SJCRH30 (cell line): ENCODE measurements around the gene RGL1. TPM values are rescaled to one million over a fixed set of nuclear protein-coding genes. Genes with fewer than 3 reads are reported as not detected.
A peak's percentile ranks its signal among the peaks of the same experiment; 100 is the strongest.
"Not testable (repeated sequence)": the region's sequence is repeated elsewhere in the genome, so short reads cannot be mapped to it uniquely, and the experiment has no call there.

ENCODE experiments used
- DNase-seq, 2 experiments: peaks; one replicate each; pipeline ENCODE4 v3.0.0-alpha.2; 2015 to 2020
- H3K27ac ChIP-seq: fragments of 250-450 bp; sonication (Bioruptor Pico); 2 replicates; pipeline ENCODE4 v1.5.1; 2020; ENCODE audit warnings: mild to moderate bottlenecking, moderate library complexity
- H3K27me3 ChIP-seq: fragments of 250-450 bp; sonication (Bioruptor Pico); 2 replicates; pipeline ENCODE4 v1.5.1; 2020; ENCODE audit warnings: mild to moderate bottlenecking, moderate library complexity
- H3K36me3 ChIP-seq: fragments of 250-450 bp; sonication (Bioruptor Pico); 2 replicates; pipeline ENCODE4 v1.5.1; 2020; ENCODE audit warnings: mild to moderate bottlenecking, moderate library complexity
- H3K4me1 ChIP-seq: fragments of 250-450 bp; sonication (Bioruptor Pico); 2 replicates; pipeline ENCODE4 v1.5.1; 2020; ENCODE audit warnings: mild to moderate bottlenecking, moderate library complexity
- H3K4me3 ChIP-seq: fragments of 250-450 bp; sonication (Bioruptor Pico); 2 replicates; pipeline ENCODE4 v1.5.1; 2020; ENCODE audit warnings: mild to moderate bottlenecking, moderate library complexity
- H3K9me3 ChIP-seq: fragments of 250-450 bp; sonication (Bioruptor Pico); replicated peaks from 2 replicates; pipeline ENCODE4 v1.5.1; 2020; ENCODE audit warnings: mild to moderate bottlenecking, moderate library complexity
- total RNA-seq: library from RNA; depleted of rRNA; stranded (reverse); fragments of >200 nt; shearing (Covaris generic); gene quantifications from 2 replicates; pipeline ENCODE4 v1.2.3, GENCODE V29; 2014

Gene RGL1
- total RNA-seq, 1 experiment from 2014 or later, result 0.32 TPM

- Histone ChIP-seq H3K36me3 (no peaks in the 10 kb centered on the region), H3K9me3 (no peaks in the 10 kb centered on the region), H3K4me1 (no peaks in the 10 kb centered on the region; the same call in 1 of the 2 replicates), H3K27me3 (no peaks in the 10 kb centered on the region), H3K27ac (no peak overlapping the region), H3K4me3 (no peak overlapping the region)
- peak; percentile 8 to 48 for DNase-seq
Measured at GRCh38 chr1:183778045-183778444, 26.9 kb upstream of the RGL1 start.

GRCh38 chr1:183778568-183779433 is 26.1 kb upstream of the RGL1 start:
- DNase-seq, result no peak
- Histone ChIP-seq H3K4me3 (no peak overlapping the region), H3K9me3 (no peaks in the 10 kb centered on the region), H3K27me3 (no peaks in the 10 kb centered on the region), H3K4me1 (no peaks in the 10 kb centered on the region; the same call in 1 of the 2 replicates), H3K27ac (no peak overlapping the region), H3K36me3 (no peaks in the 10 kb centered on the region)

DNA sequence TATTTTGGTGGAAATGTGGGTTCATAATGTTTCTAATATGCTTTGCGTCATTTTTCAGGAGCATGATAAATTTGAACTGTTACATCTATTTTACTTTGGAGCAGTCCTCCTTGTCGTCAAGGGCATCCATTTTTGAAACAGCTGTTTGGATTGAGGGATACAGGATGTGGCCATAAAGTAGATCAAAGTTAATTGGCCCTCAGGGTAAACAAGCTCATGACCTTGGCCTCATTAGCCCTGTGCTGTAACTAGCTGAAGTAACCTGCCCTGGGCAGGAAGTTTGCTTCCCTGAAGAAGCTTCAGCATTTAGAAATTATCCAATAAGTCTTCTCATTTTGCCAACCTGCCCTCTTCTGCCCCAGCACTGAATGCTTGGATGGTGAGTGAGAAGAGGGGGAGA is 24.8 kb upstream of the RGL1 start:
- peak in 1 of 2 experiments; percentile 24 for DNase-seq
- Histone ChIP-seq H3K27ac (no peak overlapping the region), H3K4me1 (no peaks in the 10 kb centered on the region; the same call in 1 of the 2 replicates), H3K4me3 (no peak overlapping the region), H3K27me3 (no peaks in the 10 kb centered on the region), H3K9me3 (no peaks in the 10 kb centered on the region), H3K36me3 (no peaks in the 10 kb centered on the region)

DNA sequence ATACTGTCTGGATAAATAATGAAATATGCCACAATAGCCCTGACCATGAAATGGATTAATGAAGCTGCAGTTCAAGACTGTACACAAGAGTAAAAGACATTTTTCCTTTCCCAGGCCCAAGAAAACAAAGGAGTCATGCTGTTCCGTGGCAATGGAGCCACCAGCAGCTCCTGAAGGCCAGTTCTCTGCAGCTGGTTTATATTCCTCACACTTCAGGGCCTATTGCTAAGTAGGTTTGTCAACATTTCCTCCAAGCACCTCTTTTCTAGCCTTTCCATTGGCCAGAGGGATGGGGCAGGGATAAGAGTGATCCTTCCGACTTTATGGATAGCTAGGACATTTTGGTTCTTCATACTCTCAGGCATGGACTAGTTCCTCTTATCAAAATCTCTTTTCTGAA is 24.2 kb upstream of the RGL1 start:
- H3K27me3 ChIP-seq, result no peaks in the 10 kb centered on the region
- DNase-seq, result no peak
- H3K4me3 ChIP-seq, result no peak overlapping the region
- H3K27ac ChIP-seq, result no peak overlapping the region
- H3K4me1 ChIP-seq, result no peaks in the 10 kb centered on the region; the same call in 1 of the 2 replicates
- H3K36me3 ChIP-seq, result no peaks in the 10 kb centered on the region
- H3K9me3 ChIP-seq, result no peaks in the 10 kb centered on the region

GRCh38 chr1:183783342-183783741 is 21.6 kb upstream of the RGL1 start:
- no peaks in the 10 kb centered on the region; the same call in 1 of the 2 replicates for H3K4me1 ChIP-seq
- no peaks in the 10 kb centered on the region for H3K27me3 ChIP-seq
- no peak for DNase-seq
- H3K36me3 ChIP-seq, result no peaks in the 10 kb centered on the region
- no peak overlapping the region for H3K4me3 ChIP-seq
- no peak overlapping the region for H3K27ac ChIP-seq
- H3K9me3 ChIP-seq, result no peaks in the 10 kb centered on the region

DNA sequence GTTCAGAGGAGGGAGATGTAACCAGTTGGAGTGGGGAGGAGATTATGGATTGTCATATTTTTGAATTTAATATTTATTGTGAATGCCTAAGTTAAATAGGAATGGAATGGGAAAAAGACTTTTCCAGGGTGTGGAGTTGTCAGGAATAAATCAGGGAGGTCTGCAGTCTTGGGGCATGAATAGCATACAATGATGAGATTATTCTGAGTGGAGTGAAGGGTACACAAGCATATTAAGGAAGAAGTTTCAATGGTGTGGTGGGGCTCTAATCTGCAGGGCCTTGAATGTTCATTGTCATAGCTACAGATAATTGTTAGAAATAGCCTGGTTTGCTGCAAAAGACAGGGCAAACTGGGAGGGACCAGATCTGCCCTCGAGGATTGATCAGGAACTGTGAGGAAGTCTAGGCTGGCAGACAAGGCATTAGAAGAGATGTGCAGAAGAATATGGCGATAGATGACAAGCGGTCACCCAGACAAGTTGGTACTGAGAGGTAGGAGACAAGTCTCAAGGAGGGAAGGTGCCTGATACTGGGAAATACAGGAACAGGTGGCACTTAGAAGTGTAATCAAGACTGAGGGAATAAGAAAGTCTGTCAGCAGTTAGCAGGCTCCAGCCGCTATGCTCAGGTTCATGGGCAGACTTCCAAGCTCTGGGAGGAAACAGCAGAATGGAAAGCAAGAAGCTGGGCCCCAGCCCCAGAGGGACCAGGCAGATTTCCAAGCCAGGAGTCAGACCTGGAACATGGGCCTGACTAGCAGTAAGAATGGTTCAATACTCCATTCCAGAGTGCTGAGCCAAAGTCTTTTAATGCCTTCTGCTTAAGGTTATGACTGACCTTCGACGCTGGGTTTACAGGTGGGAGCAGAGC is 20.9 kb upstream of the RGL1 start:
- Histone ChIP-seq H3K27ac (no peak overlapping the region), H3K4me1 (no peaks in the 10 kb centered on the region; the same call in 1 of the 2 replicates), H3K4me3 (no peak overlapping the region), H3K27me3 (no peaks in the 10 kb centered on the region), H3K36me3 (no peaks in the 10 kb centered on the region), H3K9me3 (no peaks in the 10 kb centered on the region)
- DNase-seq, result peak in 1 of 2 experiments; percentile 5

DNA sequence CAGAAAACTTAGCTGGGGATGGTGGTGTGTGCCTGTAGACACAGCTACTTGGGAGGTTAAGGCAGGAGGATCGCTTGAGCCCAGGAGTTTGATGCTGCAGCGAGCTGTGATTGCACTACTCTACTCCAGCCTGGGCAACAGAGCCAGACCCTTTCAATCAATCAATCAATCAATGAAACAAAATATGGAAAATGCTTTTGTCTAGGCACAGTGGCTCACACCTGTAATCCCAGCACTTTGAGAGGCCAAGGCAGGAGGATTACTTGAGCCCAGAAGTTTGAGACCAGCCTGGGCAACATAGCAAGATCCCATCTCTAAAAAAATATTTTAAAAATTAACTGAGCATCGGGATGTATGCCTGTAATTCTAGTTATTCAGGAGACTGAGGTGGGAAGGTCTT is 19.0 kb upstream of the RGL1 start:
- H3K4me1 ChIP-seq, H3K27me3 ChIP-seq, H3K4me3 ChIP-seq, H3K36me3 ChIP-seq, H3K9me3 ChIP-seq, H3K27ac ChIP-seq, DNase-seq: not testable (repeated sequence)

- Histone ChIP-seq H3K9me3 (no peaks in the 10 kb centered on the region), H3K4me1 (no peaks in the 10 kb centered on the region), H3K27me3 (no peaks in the 10 kb centered on the region), H3K36me3 (no peaks in the 10 kb centered on the region), H3K4me3 (no peak overlapping the region), H3K27ac (no peak overlapping the region)
- DNase-seq, result no peak
Measured at GRCh38 chr1:183787704-183788103, 17.2 kb upstream of the RGL1 start.

DNA sequence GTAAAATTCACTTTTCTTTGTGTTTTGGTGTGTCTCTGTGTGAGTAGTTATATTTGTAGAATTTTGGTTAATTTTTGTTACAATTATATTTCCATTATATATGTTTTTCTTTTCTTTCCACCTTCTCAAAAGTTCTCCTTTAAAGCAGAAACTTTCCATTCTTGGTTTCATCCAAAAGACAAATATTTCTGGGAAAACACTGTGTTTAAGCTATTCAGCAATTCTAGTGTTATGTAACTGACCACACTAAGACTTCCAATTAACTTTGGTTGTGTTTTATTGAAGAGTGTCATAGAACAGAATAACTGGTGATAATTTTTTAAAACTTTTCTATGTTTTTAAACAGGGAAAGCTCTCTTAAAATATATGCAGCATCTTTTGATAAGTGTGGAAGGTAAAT is 13.6 kb upstream of the RGL1 start:
- Histone ChIP-seq H3K27ac (no peak overlapping the region), H3K36me3 (no peaks in the 10 kb centered on the region), H3K4me1 (no peaks in the 10 kb centered on the region), H3K27me3 (no peaks in the 10 kb centered on the region), H3K9me3 (no peaks in the 10 kb centered on the region), H3K4me3 (no peak overlapping the region)
- no peak for DNase-seq

DNA sequence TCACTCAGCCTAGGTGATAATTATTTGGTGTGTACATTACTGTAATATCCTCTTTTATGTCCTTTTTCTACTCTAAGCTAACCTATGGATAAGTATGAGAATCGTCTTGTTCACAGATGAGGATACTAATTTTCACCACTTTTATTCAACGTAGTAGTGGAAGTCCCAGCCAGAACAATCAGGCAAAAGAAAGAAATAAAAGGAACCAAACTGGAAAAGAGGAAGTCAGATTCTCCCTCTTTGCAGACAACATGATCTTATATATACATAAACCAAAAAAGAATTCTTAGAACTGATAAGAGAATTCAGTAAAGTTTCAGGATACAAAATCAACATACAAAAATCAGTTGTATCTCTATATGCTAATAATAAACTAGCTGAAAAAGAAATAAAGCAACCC is 12.6 kb upstream of the RGL1 start:
- no peaks in the 10 kb centered on the region for H3K36me3 ChIP-seq
- no peaks in the 10 kb centered on the region for H3K9me3 ChIP-seq
- H3K27me3 ChIP-seq, result no peaks in the 10 kb centered on the region
- no peak overlapping the region for H3K4me3 ChIP-seq
- no peak for DNase-seq
- H3K4me1 ChIP-seq, result no peaks in the 10 kb centered on the region
- H3K27ac ChIP-seq, result no peak overlapping the region

GRCh38 chr1:183794088-183794487 is 10.8 kb upstream of the RGL1 start:
- DNase-seq, result no peak
- Histone ChIP-seq H3K4me1 (no peaks in the 10 kb centered on the region), H3K9me3 (no peaks in the 10 kb centered on the region), H3K27me3 (no peaks in the 10 kb centered on the region), H3K4me3 (no peak overlapping the region), H3K36me3 (no peaks in the 10 kb centered on the region), H3K27ac (no peak overlapping the region)

GRCh38 chr1:183800449-183800848 is 4.5 kb upstream of the RGL1 start:
- Histone ChIP-seq H3K27me3 (no peaks in the 10 kb centered on the region), H3K36me3 (no peaks in the 10 kb centered on the region), H3K9me3 (no peaks in the 10 kb centered on the region), H3K4me3 (no peak overlapping the region), H3K27ac (no peak overlapping the region), H3K4me1 (no peaks in the 10 kb centered on the region)
- no peak for DNase-seq

- Histone ChIP-seq H3K4me1 (no peaks in the 10 kb centered on the region), H3K4me3 (no peak overlapping the region), H3K27me3 (no peaks in the 10 kb centered on the region), H3K9me3 (no peaks in the 10 kb centered on the region), H3K36me3 (no peaks in the 10 kb centered on the region), H3K27ac (no peak overlapping the region)
- DNase-seq, result no peak
Measured at GRCh38 chr1:183801649-183802048, 3.3 kb upstream of the RGL1 start.

- Histone ChIP-seq H3K27ac (no peak overlapping the region), H3K36me3 (no peaks in the 10 kb centered on the region), H3K4me1 (no peaks in the 10 kb centered on the region), H3K9me3 (no peaks in the 10 kb centered on the region), H3K27me3 (no peaks in the 10 kb centered on the region), H3K4me3 (no peak overlapping the region)
- no peak for DNase-seq
Measured at GRCh38 chr1:183804387-183804786, 533 bp upstream of the RGL1 start.

DNA sequence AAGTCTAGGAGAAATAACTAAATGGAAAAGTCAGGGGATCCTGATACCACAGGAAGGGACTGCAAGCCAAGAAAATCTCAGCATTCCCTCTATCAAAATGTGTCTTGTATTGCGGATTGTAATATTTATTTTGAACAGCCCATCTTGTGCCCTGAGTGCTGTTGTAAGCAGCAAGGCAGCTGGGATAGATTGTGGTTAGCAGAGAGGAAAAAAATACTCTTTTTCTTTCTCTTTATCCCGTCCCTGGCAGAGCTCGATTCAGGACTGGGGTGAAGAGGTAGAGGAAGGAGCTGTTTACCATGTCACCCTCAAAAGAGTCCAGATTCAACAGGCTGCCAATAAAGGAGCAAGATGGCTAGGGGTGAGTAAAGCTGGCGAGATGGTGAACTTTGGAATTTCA is 1.2 kb downstream of the RGL1 start:
- Histone ChIP-seq H3K9me3 (no peaks in the 10 kb centered on the region), H3K27me3 (no peaks in the 10 kb centered on the region), H3K4me3 (no peak overlapping the region), H3K36me3 (no peaks in the 10 kb centered on the region), H3K27ac (no peak overlapping the region), H3K4me1 (no peaks in the 10 kb centered on the region)
- no peak for DNase-seq
